ENCODE data around the gene OR10P1.

GRCh38 chr12:55644591-55644990 is 7.9 kb downstream of the OR10P1 start:
- TF ChIP-seq CTCF (IDR thresholded peaks at IDR 0.05), result no peak
- no peak for TF ChIP-seq POLR2A (IDR thresholded peaks at IDR 0.05)
- TF ChIP-seq POLR2AphosphoS5 (IDR thresholded peaks at IDR 0.05), result no peak

Data from prostate gland (tissue), 2 donors.